K562 (cell line): ENCODE data around the gene SH3BGRL2.

Experiments used
- TCF7L2 ChIP-seq: fragments of 150-350 bp; IDR thresholded peaks from 2 replicates; pipeline ENCODE4 v1.6.1; 2016; ENCODE audit warnings: low read depth, mild to moderate bottlenecking, low read length, moderate library complexity
- TF ChIP-seq, protein P1 (sequence below): fragments of 250-450 bp; sonication (Bioruptor Pico); IDR thresholded peaks from 2 replicates; pipeline ENCODE4 v1.8.0; 2022; ENCODE audit warnings: inconsistent platforms
- TF ChIP-seq, protein P2 (sequence below), 3 experiments: IDR thresholded peaks in 2 of 3; conservative IDR thresholded peaks in 1 of 3; 2 replicates each; pipeline ENCODE4 v1.5.1; 2011 to 2012; ENCODE audit warnings: low read length in 3 of 3, mild to moderate bottlenecking in 3 of 3, control low read depth in 2 of 3, improper control_type of control experiment in 1 of 3, inconsistent platforms in 1 of 3, low read depth in 1 of 3, mixed read lengths in 1 of 3, moderate library complexity in 1 of 3; ENCODE audit not compliant: insufficient read depth in 2 of 3

- TF ChIP-seq, protein P1, sequence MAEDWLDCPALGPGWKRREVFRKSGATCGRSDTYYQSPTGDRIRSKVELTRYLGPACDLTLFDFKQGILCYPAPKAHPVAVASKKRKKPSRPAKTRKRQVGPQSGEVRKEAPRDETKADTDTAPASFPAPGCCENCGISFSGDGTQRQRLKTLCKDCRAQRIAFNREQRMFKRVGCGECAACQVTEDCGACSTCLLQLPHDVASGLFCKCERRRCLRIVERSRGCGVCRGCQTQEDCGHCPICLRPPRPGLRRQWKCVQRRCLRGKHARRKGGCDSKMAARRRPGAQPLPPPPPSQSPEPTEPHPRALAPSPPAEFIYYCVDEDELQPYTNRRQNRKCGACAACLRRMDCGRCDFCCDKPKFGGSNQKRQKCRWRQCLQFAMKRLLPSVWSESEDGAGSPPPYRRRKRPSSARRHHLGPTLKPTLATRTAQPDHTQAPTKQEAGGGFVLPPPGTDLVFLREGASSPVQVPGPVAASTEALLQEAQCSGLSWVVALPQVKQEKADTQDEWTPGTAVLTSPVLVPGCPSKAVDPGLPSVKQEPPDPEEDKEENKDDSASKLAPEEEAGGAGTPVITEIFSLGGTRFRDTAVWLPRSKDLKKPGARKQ = no peak
- TF ChIP-seq TCF7L2 = no peak
- TF ChIP-seq, protein P2, sequence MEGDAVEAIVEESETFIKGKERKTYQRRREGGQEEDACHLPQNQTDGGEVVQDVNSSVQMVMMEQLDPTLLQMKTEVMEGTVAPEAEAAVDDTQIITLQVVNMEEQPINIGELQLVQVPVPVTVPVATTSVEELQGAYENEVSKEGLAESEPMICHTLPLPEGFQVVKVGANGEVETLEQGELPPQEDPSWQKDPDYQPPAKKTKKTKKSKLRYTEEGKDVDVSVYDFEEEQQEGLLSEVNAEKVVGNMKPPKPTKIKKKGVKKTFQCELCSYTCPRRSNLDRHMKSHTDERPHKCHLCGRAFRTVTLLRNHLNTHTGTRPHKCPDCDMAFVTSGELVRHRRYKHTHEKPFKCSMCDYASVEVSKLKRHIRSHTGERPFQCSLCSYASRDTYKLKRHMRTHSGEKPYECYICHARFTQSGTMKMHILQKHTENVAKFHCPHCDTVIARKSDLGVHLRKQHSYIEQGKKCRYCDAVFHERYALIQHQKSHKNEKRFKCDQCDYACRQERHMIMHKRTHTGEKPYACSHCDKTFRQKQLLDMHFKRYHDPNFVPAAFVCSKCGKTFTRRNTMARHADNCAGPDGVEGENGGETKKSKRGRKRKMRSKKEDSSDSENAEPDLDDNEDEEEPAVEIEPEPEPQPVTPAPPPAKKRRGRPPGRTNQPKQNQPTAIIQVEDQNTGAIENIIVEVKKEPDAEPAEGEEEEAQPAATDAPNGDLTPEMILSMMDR (IDR thresholded peaks at IDR 0.05 in 2 of 3, conservative IDR thresholded peaks at IDR 0.05 in 1 of 3; ENCODE audit: insufficient read depth in 2 of 3, low read depth in 1 of 3, low read length in 3 of 3) = no peak
Observed at GRCh38 chr6:79702691-79703090, 71.6 kb downstream of the SH3BGRL2 start.
